ENCODE measurements around the gene RELN. TPM values are rescaled to one million over a fixed set of nuclear protein-coding genes. Genes with fewer than 3 reads are reported as not detected.

RELN gene
- total RNA-seq, 1 experiment from 2014 or later = 0.10 TPM

- ChIA-PET CTCF (no interaction called here), POLR2A (no interaction called here)
- in situ Hi-C loops (cut with HindIII; ENCODE audit: low pct_unique_long_range_greater_than_20kb, low sequenced_read_pairs) (no loop called here), intact Hi-C loops (cut with micrococcal nuclease; ENCODE audit: unreplicated experiment) (no loop called here)
- no peaks in the 10 kb centered on the region for H3K9me3 ChIP-seq (ENCODE audit: control insufficient read depth, insufficient read depth, low read depth, low read length)
- H3K27ac ChIP-seq (ENCODE audit: low read length) = no peak overlapping the region
- H3K27me3 ChIP-seq (ENCODE audit: control insufficient read depth, insufficient read depth, low read length) = no peaks in the 10 kb centered on the region
- H3K4me3 ChIP-seq (ENCODE audit: low read depth in 2 of 2, low read length in 2 of 2) = no peak overlapping the region
- no TSS peak for BruUV-seq (replicated peaks)
- no peaks in the 10 kb centered on the region for H3K4me1 ChIP-seq (ENCODE audit: control insufficient read depth, insufficient read depth, low read length)
- H3K36me3 ChIP-seq (ENCODE audit: control insufficient read depth, insufficient read depth, low read length) = no peaks in the 10 kb centered on the region; the same call in 1 of the 2 replicates
- DNase-seq (ENCODE audit: low read depth, low spot score) = no peak
- no peak for ATAC-seq
- TF ChIP-seq, protein P1, sequence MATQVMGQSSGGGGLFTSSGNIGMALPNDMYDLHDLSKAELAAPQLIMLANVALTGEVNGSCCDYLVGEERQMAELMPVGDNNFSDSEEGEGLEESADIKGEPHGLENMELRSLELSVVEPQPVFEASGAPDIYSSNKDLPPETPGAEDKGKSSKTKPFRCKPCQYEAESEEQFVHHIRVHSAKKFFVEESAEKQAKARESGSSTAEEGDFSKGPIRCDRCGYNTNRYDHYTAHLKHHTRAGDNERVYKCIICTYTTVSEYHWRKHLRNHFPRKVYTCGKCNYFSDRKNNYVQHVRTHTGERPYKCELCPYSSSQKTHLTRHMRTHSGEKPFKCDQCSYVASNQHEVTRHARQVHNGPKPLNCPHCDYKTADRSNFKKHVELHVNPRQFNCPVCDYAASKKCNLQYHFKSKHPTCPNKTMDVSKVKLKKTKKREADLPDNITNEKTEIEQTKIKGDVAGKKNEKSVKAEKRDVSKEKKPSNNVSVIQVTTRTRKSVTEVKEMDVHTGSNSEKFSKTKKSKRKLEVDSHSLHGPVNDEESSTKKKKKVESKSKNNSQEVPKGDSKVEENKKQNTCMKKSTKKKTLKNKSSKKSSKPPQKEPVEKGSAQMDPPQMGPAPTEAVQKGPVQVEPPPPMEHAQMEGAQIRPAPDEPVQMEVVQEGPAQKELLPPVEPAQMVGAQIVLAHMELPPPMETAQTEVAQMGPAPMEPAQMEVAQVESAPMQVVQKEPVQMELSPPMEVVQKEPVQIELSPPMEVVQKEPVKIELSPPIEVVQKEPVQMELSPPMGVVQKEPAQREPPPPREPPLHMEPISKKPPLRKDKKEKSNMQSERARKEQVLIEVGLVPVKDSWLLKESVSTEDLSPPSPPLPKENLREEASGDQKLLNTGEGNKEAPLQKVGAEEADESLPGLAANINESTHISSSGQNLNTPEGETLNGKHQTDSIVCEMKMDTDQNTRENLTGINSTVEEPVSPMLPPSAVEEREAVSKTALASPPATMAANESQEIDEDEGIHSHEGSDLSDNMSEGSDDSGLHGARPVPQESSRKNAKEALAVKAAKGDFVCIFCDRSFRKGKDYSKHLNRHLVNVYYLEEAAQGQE (IDR thresholded peaks at IDR 0.05; ENCODE audit: insufficient read depth in 1 of 2, low read depth in 2 of 2, low read length in 1 of 2) = no peak
- TF ChIP-seq CTCF (IDR thresholded peaks at IDR 0.05) (no peak), POLR2AphosphoS5 (IDR thresholded peaks at IDR 0.05; ENCODE audit: low read depth, low read length) (no peak), TCF7L2 (IDR thresholded peaks at IDR 0.05; ENCODE audit: low read depth, low read length) (no peak), SIN3A (IDR thresholded peaks at IDR 0.05; ENCODE audit: borderline replicate concordance, insufficient read depth, low read depth, low read length) (no peak)
These were observed 293.9 kb downstream of the RELN start for GRCh38 chr7:103695521-103695920.

GRCh38 chr7:103694304-103694703, 295.2 kb downstream of the RELN start:
- ChIA-PET POLR2A (no interaction called here), CTCF (no interaction called here)
- Histone ChIP-seq H3K27ac (ENCODE audit: low read length) (no peak overlapping the region), H3K9me3 (ENCODE audit: control insufficient read depth, insufficient read depth, low read depth, low read length) (no peaks in the 10 kb centered on the region), H3K4me3 (ENCODE audit: low read depth in 2 of 2, low read length in 2 of 2) (no peak overlapping the region), H3K36me3 (ENCODE audit: control insufficient read depth, insufficient read depth, low read length) (no peaks in the 10 kb centered on the region), H3K4me1 (ENCODE audit: control insufficient read depth, insufficient read depth, low read length) (no peaks in the 10 kb centered on the region), H3K27me3 (ENCODE audit: control insufficient read depth, insufficient read depth, low read length) (no peaks in the 10 kb centered on the region)
- no peak for DNase-seq (ENCODE audit: low read depth, low spot score)
- no peak for TF ChIP-seq TCF7L2 (IDR thresholded peaks at IDR 0.05; ENCODE audit: low read depth, low read length)
- TF ChIP-seq, protein P1 (IDR thresholded peaks at IDR 0.05; ENCODE audit: insufficient read depth in 1 of 2, low read depth in 2 of 2, low read length in 1 of 2) = no peak
- in situ Hi-C loops (cut with HindIII; ENCODE audit: low pct_unique_long_range_greater_than_20kb, low sequenced_read_pairs) (no loop called here), intact Hi-C loops (cut with micrococcal nuclease; ENCODE audit: unreplicated experiment) (no loop called here)
- BruUV-seq (replicated peaks) = no TSS peak
- no peak for ATAC-seq

Measured in Panc1 (cell line).